Measurements from ENCODE around the gene ZBTB25.

DNA sequence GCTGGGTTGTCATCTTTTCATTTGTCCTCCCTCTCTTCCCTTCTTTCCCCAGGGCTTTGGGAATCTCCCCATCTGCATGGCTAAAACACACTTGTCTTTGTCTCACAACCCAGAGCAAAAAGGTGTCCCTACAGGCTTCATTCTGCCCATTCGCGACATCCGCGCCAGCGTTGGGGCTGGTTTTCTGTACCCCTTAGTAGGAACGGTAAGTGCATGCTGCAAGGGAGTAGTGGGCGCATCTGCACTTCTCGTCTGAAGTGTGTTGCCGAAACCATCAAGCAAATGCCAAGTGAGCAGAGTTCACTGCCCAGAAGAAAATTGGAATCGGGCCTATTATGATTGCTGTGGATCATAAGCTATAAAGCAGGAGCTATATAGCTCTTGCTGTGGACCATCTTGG, 49.0 kb downstream of the ZBTB25 start:
- TF ChIP-seq POLR2A (IDR thresholded peaks at IDR 0.05) (no peak), CTCF (IDR thresholded peaks at IDR 0.05) (no peak)
